Measurements from ENCODE around the gene FZD8. TPM values are rescaled to one million over a fixed set of nuclear protein-coding genes. Genes with fewer than 3 reads are reported as not detected.
"Not testable (repeated sequence)": the region's sequence is repeated elsewhere in the genome, so short reads cannot be mapped to it uniquely, and the experiment has no call there.

The FZD8 gene
- total RNA-seq, result under 1 TPM; 0.15 to 0.19 TPM

GRCh38 chr10:35642035-35642792 is at the start of gene FZD8:
TSS of gene FZD8 (minus strand) at chr10:35642296. CDS start at chr10:35641429, 867 bp downstream.
- peaks cover 41% of the 10 kb centered on the region for H3K27me3 Mint-ChIP-seq (ENCODE audit: low read depth)
- H3K9me3 Mint-ChIP-seq, result no peaks in the 10 kb centered on the region
- peaks cover 19% of the 10 kb centered on the region for H3K4me1 Mint-ChIP-seq (ENCODE audit: low read depth)
- no peaks in the 10 kb centered on the region for H3K36me3 Mint-ChIP-seq (ENCODE audit: low read depth)
- CTCF ChIA-PET, result no interaction called here
- peak within 1 kb of the TSS; percentile 78 for H3K4me3 Mint-ChIP-seq
- DNase-seq, result peak; percentile 75
- intact Hi-C loops (cut with micrococcal nuclease), result loop anchor here (1.0 to 5.0 kb wide), 5 partner anchors 300 to 647 kb away; no protein-coding TSS in a partner anchor
- no peak within 1 kb of the TSS for H3K27ac Mint-ChIP-seq

- CTCF ChIA-PET, result interaction anchor here (0.6 kb wide), 1 partner anchor 190 kb away, joined by 3 read pairs; no protein-coding TSS in a partner anchor
These were observed 49.6 kb upstream of the FZD8 start for GRCh38 chr10:35691522-35692236.

GRCh38 chr10:35690534-35690933 is 48.4 kb upstream of the FZD8 start:
- peaks cover 6% of the 10 kb centered on the region for H3K27me3 Mint-ChIP-seq (ENCODE audit: low read depth)
- no peaks in the 10 kb centered on the region for H3K36me3 Mint-ChIP-seq (ENCODE audit: low read depth)
- H3K4me1 Mint-ChIP-seq (ENCODE audit: low read depth), result no peaks in the 10 kb centered on the region
- no peak for DNase-seq
- CTCF ChIA-PET, result interaction anchor here (0.6 kb wide), 1 partner anchor 189 kb away, joined by 3 read pairs; no protein-coding TSS in a partner anchor
- H3K27ac Mint-ChIP-seq, result no peak overlapping the region
- no peak overlapping the region for H3K4me3 Mint-ChIP-seq
- intact Hi-C loops (cut with micrococcal nuclease), result loop anchor here (10.0 kb wide), 1 partner anchor 54 kb away; no protein-coding TSS in a partner anchor
- no peaks in the 10 kb centered on the region for H3K9me3 Mint-ChIP-seq

More at GRCh38 chr10:35691522-35692236, 49.6 kb upstream of the FZD8 start:
- intact Hi-C loops (cut with micrococcal nuclease), result loop anchor here (10.0 kb wide), 1 partner anchor 53 kb away; no protein-coding TSS in a partner anchor
- Mint-ChIP-seq H3K4me3 (no peak overlapping the region), H3K36me3 (ENCODE audit: low read depth) (no peaks in the 10 kb centered on the region), H3K4me1 (ENCODE audit: low read depth) (no peaks in the 10 kb centered on the region), H3K9me3 (no peaks in the 10 kb centered on the region), H3K27ac (no peak overlapping the region), H3K27me3 (ENCODE audit: low read depth) (peaks cover 6% of the 10 kb centered on the region)
- no peak for DNase-seq

- H3K27me3 Mint-ChIP-seq (ENCODE audit: low read depth); DNase-seq; H3K4me3 Mint-ChIP-seq; H3K27ac Mint-ChIP-seq; H3K4me1 Mint-ChIP-seq (ENCODE audit: low read depth); H3K36me3 Mint-ChIP-seq (ENCODE audit: low read depth); CTCF ChIA-PET; H3K9me3 Mint-ChIP-seq; intact Hi-C loops (cut with micrococcal nuclease): not testable (repeated sequence)
These were observed 43.8 kb upstream of the FZD8 start for GRCh38 chr10:35685858-35686257.

GRCh38 chr10:35685402-35685801 is 43.3 kb upstream of the FZD8 start:
- Mint-ChIP-seq H3K27ac (no peak overlapping the region), H3K4me1 (ENCODE audit: low read depth) (no peaks in the 10 kb centered on the region), H3K4me3 (no peak overlapping the region), H3K9me3 (no peaks in the 10 kb centered on the region), H3K36me3 (ENCODE audit: low read depth) (no peaks in the 10 kb centered on the region), H3K27me3 (ENCODE audit: low read depth) (peaks cover 4% of the 10 kb centered on the region)
- no peak for DNase-seq
- intact Hi-C loops (cut with micrococcal nuclease), result no loop called here
- CTCF ChIA-PET, result no interaction called here

GRCh38 chr10:35684586-35684985 is 42.5 kb upstream of the FZD8 start:
- no peaks in the 10 kb centered on the region for H3K36me3 Mint-ChIP-seq (ENCODE audit: low read depth)
- H3K4me1 Mint-ChIP-seq (ENCODE audit: low read depth), result no peaks in the 10 kb centered on the region
- intact Hi-C loops (cut with micrococcal nuclease), result no loop called here
- no peak overlapping the region for H3K4me3 Mint-ChIP-seq
- no peak for DNase-seq
- peaks cover 2% of the 10 kb centered on the region for H3K27me3 Mint-ChIP-seq (ENCODE audit: low read depth)
- no peaks in the 10 kb centered on the region for H3K9me3 Mint-ChIP-seq
- CTCF ChIA-PET, result no interaction called here
- no peak overlapping the region for H3K27ac Mint-ChIP-seq

- CTCF ChIA-PET, result no interaction called here
- Mint-ChIP-seq H3K27me3 (ENCODE audit: low read depth) (peaks cover 15% of the 10 kb centered on the region), H3K4me3 (no peak overlapping the region), H3K27ac (no peak overlapping the region), H3K36me3 (ENCODE audit: low read depth) (no peaks in the 10 kb centered on the region), H3K9me3 (no peaks in the 10 kb centered on the region), H3K4me1 (ENCODE audit: low read depth) (no peaks in the 10 kb centered on the region)
- DNase-seq, result no peak
- intact Hi-C loops (cut with micrococcal nuclease), result no loop called here
These were observed 33.8 kb upstream of the FZD8 start for GRCh38 chr10:35675846-35676245.

GRCh38 chr10:35674843-35675242 is 32.7 kb upstream of the FZD8 start:
- CTCF ChIA-PET, result no interaction called here
- Mint-ChIP-seq H3K36me3 (ENCODE audit: low read depth) (no peaks in the 10 kb centered on the region), H3K27ac (no peak overlapping the region), H3K9me3 (no peaks in the 10 kb centered on the region), H3K4me1 (ENCODE audit: low read depth) (no peaks in the 10 kb centered on the region), H3K4me3 (no peak overlapping the region), H3K27me3 (ENCODE audit: low read depth) (peaks cover 17% of the 10 kb centered on the region)
- DNase-seq, result no peak
- intact Hi-C loops (cut with micrococcal nuclease), result no loop called here

GRCh38 chr10:35668865-35669650 is 27.0 kb upstream of the FZD8 start:
- CTCF ChIA-PET, result no interaction called here
- Mint-ChIP-seq H3K4me1 (ENCODE audit: low read depth) (no peaks in the 10 kb centered on the region), H3K9me3 (peaks cover 6% of the 10 kb centered on the region), H3K27ac (no peak overlapping the region), H3K27me3 (ENCODE audit: low read depth) (peaks cover 3% of the 10 kb centered on the region), H3K36me3 (ENCODE audit: low read depth) (peaks cover 2% of the 10 kb centered on the region), H3K4me3 (no peak overlapping the region)
- intact Hi-C loops (cut with micrococcal nuclease), result no loop called here
- DNase-seq, result no peak

GRCh38 chr10:35667971-35668370 is 25.9 kb upstream of the FZD8 start:
- Mint-ChIP-seq H3K27ac (no peak overlapping the region), H3K4me3 (no peak overlapping the region), H3K4me1 (ENCODE audit: low read depth) (no peaks in the 10 kb centered on the region), H3K9me3 (peaks cover 6% of the 10 kb centered on the region), H3K36me3 (ENCODE audit: low read depth) (peaks cover 2% of the 10 kb centered on the region), H3K27me3 (ENCODE audit: low read depth) (peaks cover 4% of the 10 kb centered on the region)
- intact Hi-C loops (cut with micrococcal nuclease), result no loop called here
- no peak for DNase-seq
- CTCF ChIA-PET, result no interaction called here

GRCh38 chr10:35667270-35667889 is 25.3 kb upstream of the FZD8 start:
- peaks cover 2% of the 10 kb centered on the region for H3K36me3 Mint-ChIP-seq (ENCODE audit: low read depth)
- H3K27ac Mint-ChIP-seq, result no peak overlapping the region
- H3K4me1 Mint-ChIP-seq (ENCODE audit: low read depth), result no peaks in the 10 kb centered on the region
- DNase-seq, result no peak
- intact Hi-C loops (cut with micrococcal nuclease), result no loop called here
- H3K9me3 Mint-ChIP-seq, result peaks cover 6% of the 10 kb centered on the region
- CTCF ChIA-PET, result no interaction called here
- H3K4me3 Mint-ChIP-seq, result no peak overlapping the region
- peaks cover 6% of the 10 kb centered on the region for H3K27me3 Mint-ChIP-seq (ENCODE audit: low read depth)

- no peaks in the 10 kb centered on the region for H3K4me1 Mint-ChIP-seq (ENCODE audit: low read depth)
- intact Hi-C loops (cut with micrococcal nuclease), result no loop called here
- CTCF ChIA-PET, result no interaction called here
- DNase-seq, result no peak
- no peak overlapping the region for H3K27ac Mint-ChIP-seq
- no peak overlapping the region for H3K4me3 Mint-ChIP-seq
- peaks cover 2% of the 10 kb centered on the region for H3K9me3 Mint-ChIP-seq
- H3K27me3 Mint-ChIP-seq (ENCODE audit: low read depth), result peaks cover 27% of the 10 kb centered on the region
- no peaks in the 10 kb centered on the region for H3K36me3 Mint-ChIP-seq (ENCODE audit: low read depth)
These were observed 19.1 kb upstream of the FZD8 start for GRCh38 chr10:35661236-35661635.
